Activated naive CD4-positive, alpha-beta T cell treated with anti-CD3 and anti-CD28 coated beads, Interleukin-2, amount 50 U/mL, for 24 hours (primary cell): Measurements from ENCODE around the gene PKN2.
"Not testable (repeated sequence)": the region's sequence is repeated elsewhere in the genome, so short reads cannot be mapped to it uniquely, and the experiment has no call there.

ENCODE experiments used
- H3K27ac Mint-ChIP-seq: one replicate; pipeline ENCODE4 v1.8.0; 2021; ENCODE audit warnings: mild to moderate bottlenecking, mixed read lengths
- H3K27me3 Mint-ChIP-seq: one replicate; pipeline ENCODE4 v1.8.0; 2021; ENCODE audit warnings: mixed read lengths
- H3K36me3 Mint-ChIP-seq: one replicate; pipeline ENCODE4 v1.8.0; 2021; ENCODE audit warnings: mixed read lengths
- H3K4me1 Mint-ChIP-seq: one replicate; pipeline ENCODE4 v1.8.0; 2021; ENCODE audit warnings: mixed read lengths
- H3K4me3 Mint-ChIP-seq: one replicate; pipeline ENCODE4 v1.8.0; 2021; ENCODE audit warnings: mild to moderate bottlenecking, mixed read lengths
- H3K9me3 Mint-ChIP-seq: one replicate; pipeline ENCODE4 v1.8.0; 2021; ENCODE audit warnings: mixed read lengths

PKN2 gene

DNA sequence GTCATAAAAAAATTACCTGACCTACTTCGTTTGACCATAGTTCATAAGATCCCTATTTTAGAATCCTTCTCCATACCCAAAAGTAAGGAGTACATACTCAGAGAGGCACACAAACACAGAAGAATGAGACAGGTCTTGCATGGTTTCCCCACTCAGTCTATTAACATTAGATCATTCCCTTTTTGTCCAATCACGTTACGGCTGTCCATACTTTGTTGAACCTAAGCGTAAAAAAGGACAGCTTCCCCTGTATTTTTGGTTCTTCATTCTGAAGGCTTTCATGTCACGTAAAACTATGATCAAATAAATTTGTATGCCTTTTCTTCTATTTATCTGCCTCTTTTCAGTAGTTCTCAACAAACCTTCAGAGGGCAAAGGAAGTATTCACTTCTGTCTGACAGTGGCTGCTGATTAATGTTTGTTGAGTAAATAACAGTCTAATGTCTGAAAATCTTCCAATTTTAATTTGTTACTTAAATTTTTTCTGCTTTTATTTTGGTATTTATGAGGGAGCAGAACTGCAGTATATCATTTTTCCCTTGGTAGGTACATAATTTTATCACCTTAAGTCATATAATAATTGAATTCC lies 16.4 kb downstream of the PKN2 start:
- Mint-ChIP-seq H3K4me1 (peaks cover 65% of the 10 kb centered on the region), H3K9me3 (no peaks in the 10 kb centered on the region), H3K27me3 (no peaks in the 10 kb centered on the region), H3K4me3 (no peak overlapping the region), H3K36me3 (peaks cover 30% of the 10 kb centered on the region), H3K27ac (no peak overlapping the region)

- Mint-ChIP-seq H3K4me1 (peaks cover 58% of the 10 kb centered on the region), H3K36me3 (peaks cover 29% of the 10 kb centered on the region), H3K4me3 (no peak overlapping the region), H3K27ac (no peak overlapping the region), H3K9me3 (no peaks in the 10 kb centered on the region), H3K27me3 (no peaks in the 10 kb centered on the region)
These were observed 17.2 kb downstream of the PKN2 start for GRCh38 chr1:88701275-88701674.

- Mint-ChIP-seq H3K27ac (peak overlapping the region; percentile 55), H3K36me3 (peaks cover 29% of the 10 kb centered on the region), H3K4me1 (peaks cover 55% of the 10 kb centered on the region)
- H3K27me3 Mint-ChIP-seq, H3K9me3 Mint-ChIP-seq, H3K4me3 Mint-ChIP-seq: not testable (repeated sequence)
These were observed 17.7 kb downstream of the PKN2 start for GRCh38 chr1:88701793-88702192.

- peaks cover 27% of the 10 kb centered on the region for H3K4me1 Mint-ChIP-seq
- H3K27ac Mint-ChIP-seq, result no peak overlapping the region
- H3K4me3 Mint-ChIP-seq, result no peak overlapping the region
- no peaks in the 10 kb centered on the region for H3K27me3 Mint-ChIP-seq
- H3K36me3 Mint-ChIP-seq, result peaks cover 19% of the 10 kb centered on the region
- no peaks in the 10 kb centered on the region for H3K9me3 Mint-ChIP-seq
These were observed 23.9 kb downstream of the PKN2 start for GRCh38 chr1:88708011-88708410.

DNA sequence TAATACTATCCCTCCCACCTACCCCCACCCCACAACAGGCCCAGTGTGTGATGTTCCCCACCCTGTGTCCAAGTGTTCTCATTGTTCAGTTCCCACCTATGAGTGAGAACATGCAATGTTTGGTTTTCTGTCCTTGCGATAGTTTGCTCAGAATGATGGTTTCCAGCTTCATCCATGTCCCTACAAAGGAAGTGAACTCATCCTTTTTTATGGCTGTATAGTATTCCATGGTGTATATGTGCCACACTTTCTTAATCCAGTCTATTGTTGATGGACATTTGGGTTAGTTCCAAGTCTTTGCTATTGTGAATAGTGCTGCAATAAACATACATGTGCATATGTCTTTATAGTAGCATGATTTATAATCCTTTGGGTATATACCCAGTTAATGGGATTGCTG lies 28.8 kb downstream of the PKN2 start:
- peaks cover 36% of the 10 kb centered on the region for H3K36me3 Mint-ChIP-seq

DNA sequence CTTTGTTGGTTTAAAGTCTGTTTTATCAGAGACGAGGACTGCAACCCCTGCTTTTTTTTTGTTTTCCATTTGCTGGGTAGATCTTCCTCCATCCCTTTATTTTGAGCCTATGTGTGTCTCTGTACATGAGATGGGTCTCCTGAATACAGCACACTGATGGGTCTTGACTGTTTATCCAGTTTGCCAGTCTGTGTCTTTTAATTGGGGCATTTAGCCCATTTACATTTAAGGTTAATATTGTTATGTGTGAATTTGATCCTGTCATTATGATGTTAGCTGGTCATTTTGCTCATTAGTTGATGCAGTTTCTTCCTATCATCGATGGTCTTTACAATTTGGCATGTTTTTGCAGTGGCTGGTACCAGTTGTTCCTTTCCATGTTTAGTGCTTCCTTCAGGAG lies 32.5 kb downstream of the PKN2 start:
- Mint-ChIP-seq H3K4me1 (peaks cover 62% of the 10 kb centered on the region), H3K36me3 (peaks cover 33% of the 10 kb centered on the region)
- H3K27me3 Mint-ChIP-seq, H3K4me3 Mint-ChIP-seq, H3K9me3 Mint-ChIP-seq, H3K27ac Mint-ChIP-seq: not testable (repeated sequence)

More for the DNA sequence above, 28.8 kb downstream of the PKN2 start:
- not testable (repeated sequence) for H3K27ac Mint-ChIP-seq, H3K9me3 Mint-ChIP-seq, H3K4me3 Mint-ChIP-seq, H3K27me3 Mint-ChIP-seq
- H3K4me1 Mint-ChIP-seq, result peaks cover 46% of the 10 kb centered on the region

DNA sequence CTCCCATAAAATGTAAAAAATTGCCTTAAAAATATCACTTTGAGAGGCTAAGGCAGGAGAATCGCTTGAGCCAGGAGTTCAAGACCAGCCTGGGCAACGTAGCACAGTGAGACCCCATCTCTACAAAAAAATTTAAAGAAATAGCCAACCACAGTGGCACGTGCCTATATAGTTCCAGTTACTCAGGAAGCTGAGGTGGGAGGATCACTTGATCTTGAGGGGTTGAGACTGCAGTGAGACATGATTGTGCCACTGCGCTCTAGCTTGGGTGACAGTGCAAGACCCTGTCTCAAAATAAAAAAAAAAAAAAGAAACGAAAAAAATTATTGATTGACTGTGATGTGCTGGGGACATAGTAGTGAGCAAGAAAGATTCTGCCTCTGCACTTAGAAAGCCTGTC lies 38.4 kb downstream of the PKN2 start:
- Mint-ChIP-seq H3K36me3 (peaks cover 14% of the 10 kb centered on the region), H3K27ac (peak overlapping the region; percentile 36), H3K4me3 (no peak overlapping the region), H3K4me1 (peaks cover 72% of the 10 kb centered on the region), H3K27me3 (no peaks in the 10 kb centered on the region), H3K9me3 (no peaks in the 10 kb centered on the region)

DNA sequence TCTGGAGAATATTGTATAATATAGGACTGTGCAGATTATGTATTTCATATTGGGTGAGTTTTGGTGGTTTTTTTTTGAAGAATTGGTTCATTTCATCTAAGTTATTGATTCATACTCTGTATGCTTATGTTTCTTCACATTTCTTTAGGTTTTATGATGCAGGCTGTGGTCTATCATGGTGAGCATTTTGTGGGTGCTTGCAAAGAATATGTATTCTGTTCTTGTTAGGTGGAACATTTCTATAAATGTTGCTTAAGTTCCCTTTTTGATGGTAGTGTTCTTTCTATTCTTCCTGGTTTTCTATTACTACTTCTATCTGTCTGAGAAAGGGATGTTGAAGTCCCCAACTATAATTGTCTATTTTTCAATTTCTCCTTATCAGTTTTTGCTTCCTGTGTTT lies 42.6 kb downstream of the PKN2 start:
- H3K27me3 Mint-ChIP-seq, result no peaks in the 10 kb centered on the region
- peaks cover 20% of the 10 kb centered on the region for H3K36me3 Mint-ChIP-seq
- no peaks in the 10 kb centered on the region for H3K9me3 Mint-ChIP-seq
- no peak overlapping the region for H3K4me3 Mint-ChIP-seq
- peaks cover 72% of the 10 kb centered on the region for H3K4me1 Mint-ChIP-seq
- peak overlapping the region; percentile 60 for H3K27ac Mint-ChIP-seq

- Mint-ChIP-seq H3K36me3 (peaks cover 22% of the 10 kb centered on the region), H3K27me3 (no peaks in the 10 kb centered on the region), H3K4me3 (no peak overlapping the region), H3K27ac (no peak overlapping the region), H3K9me3 (no peaks in the 10 kb centered on the region), H3K4me1 (peaks cover 69% of the 10 kb centered on the region)
These were observed 43.1 kb downstream of the PKN2 start for GRCh38 chr1:88727205-88727604.

DNA sequence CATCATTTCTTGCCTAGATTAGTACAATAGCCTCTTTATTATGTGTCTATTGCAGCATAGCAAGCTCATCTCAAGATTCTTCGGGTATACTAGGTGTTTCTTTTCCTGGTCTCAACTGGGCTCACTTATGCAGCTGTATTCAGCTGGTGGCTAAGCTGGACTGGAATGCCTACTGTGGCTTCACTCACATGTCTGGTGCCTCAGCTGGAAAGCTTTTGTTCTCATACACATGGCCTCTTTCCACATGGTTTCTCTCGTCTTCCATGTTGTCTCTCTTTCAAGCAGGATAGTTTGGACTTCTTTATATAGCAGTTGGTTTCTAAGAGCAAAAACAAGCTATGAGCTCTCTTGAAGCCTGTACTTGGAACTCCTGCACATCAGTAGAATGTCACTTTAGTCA lies 45.2 kb downstream of the PKN2 start:
- no peak overlapping the region for H3K27ac Mint-ChIP-seq
- H3K4me3 Mint-ChIP-seq, result no peak overlapping the region
- H3K27me3 Mint-ChIP-seq, result no peaks in the 10 kb centered on the region
- peaks cover 59% of the 10 kb centered on the region for H3K4me1 Mint-ChIP-seq
- H3K36me3 Mint-ChIP-seq, result peaks cover 28% of the 10 kb centered on the region
- H3K9me3 Mint-ChIP-seq, result peaks cover 9% of the 10 kb centered on the region

DNA sequence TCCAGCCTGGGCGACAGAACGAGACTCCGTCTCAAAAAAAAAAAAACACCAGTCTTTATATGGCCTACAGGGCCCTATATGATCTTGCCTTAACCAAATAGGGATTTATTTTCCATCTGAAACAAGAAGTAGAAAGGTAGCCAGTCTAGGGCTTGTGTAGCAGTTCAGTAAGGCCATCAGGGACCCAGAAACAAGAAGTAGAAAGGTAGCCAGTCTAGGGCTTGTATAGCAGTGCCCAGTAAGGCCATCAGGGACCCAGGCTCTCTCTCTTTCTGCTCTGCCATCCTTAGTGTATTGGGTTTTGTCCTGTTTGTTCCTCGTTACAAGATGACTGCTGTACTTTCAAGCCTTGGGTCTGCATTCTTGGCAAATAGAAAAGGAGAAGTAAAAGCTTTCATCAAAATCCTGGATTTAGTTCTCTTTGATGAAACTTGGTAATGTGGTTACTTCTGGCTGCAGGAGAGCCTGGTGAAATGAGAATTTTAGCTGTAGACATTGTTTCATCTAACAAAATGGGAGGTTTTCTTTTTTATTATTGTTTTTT lies 46.1 kb downstream of the PKN2 start:
- Mint-ChIP-seq H3K9me3 (peaks cover 14% of the 10 kb centered on the region), H3K27ac (no peak overlapping the region), H3K4me3 (no peak overlapping the region), H3K36me3 (peaks cover 34% of the 10 kb centered on the region), H3K4me1 (peaks cover 58% of the 10 kb centered on the region), H3K27me3 (no peaks in the 10 kb centered on the region)

- Mint-ChIP-seq H3K27me3 (no peaks in the 10 kb centered on the region), H3K4me3 (no peak overlapping the region), H3K4me1 (peaks cover 55% of the 10 kb centered on the region), H3K27ac (peak overlapping the region; percentile 57), H3K36me3 (peaks cover 38% of the 10 kb centered on the region), H3K9me3 (peaks cover 20% of the 10 kb centered on the region)
These were observed 46.9 kb downstream of the PKN2 start for GRCh38 chr1:88730995-88731394.

DNA sequence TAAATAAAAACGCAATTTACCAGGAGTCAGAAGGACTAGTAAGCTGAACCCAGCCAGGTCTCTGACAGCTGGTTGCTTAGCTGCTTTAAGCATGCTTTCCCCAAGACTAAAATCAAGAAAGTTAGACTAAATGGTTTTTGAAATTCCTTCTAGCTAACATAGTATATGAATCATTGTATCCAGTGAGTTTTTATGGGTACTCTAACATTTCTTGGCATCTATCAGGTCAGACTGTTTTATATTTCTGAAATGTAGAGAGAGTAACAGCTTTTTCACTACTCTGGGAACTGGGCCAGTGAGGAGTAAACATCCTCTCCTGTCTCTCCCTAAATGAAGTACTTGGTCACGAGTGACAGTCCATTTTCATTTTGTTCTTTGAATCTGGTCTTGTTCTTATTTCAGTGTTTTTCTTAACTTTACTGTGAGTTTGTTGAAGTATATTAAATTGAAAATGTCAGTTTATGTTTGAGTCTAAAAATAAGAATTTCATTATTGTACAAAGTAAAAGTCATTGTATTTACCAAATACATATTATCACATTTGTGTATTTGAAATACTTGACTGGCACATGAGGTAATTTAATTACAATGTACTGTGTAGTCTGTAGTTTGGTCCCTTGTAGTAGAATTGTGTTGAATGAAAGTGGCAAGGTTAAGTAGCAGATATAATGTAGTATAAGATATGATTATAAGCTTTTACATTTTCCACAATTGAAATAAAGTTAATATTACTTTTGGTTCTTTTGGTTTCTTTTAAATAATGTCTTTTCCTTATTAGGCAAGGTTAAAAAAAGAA lies 47.6 kb downstream of the PKN2 start:
- Mint-ChIP-seq H3K27ac (no peak overlapping the region), H3K4me1 (peaks cover 49% of the 10 kb centered on the region), H3K9me3 (peaks cover 21% of the 10 kb centered on the region), H3K4me3 (no peak overlapping the region), H3K27me3 (no peaks in the 10 kb centered on the region), H3K36me3 (peaks cover 40% of the 10 kb centered on the region)

DNA sequence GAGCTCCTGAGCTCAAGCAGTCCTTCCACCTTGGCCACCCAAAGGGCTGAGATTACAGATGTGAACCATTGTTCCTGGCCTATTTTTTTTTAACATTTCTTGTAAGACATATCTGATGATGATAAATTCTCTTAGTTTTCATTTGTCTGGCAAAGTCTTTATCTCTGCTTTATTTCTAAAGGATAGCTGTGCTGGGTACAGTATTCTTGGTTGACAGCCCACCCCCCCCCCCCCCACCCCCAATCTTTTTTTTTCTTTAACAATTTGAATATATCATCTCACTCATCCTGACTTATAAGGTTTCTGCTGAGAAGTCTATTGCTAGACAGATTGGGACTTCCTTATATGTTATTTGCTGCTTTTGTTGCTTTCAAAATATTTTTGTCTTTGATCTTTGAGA lies 51.3 kb downstream of the PKN2 start:
- H3K27me3 Mint-ChIP-seq, result no peaks in the 10 kb centered on the region
- peaks cover 43% of the 10 kb centered on the region for H3K4me1 Mint-ChIP-seq
- peaks cover 36% of the 10 kb centered on the region for H3K36me3 Mint-ChIP-seq
- peaks cover 21% of the 10 kb centered on the region for H3K9me3 Mint-ChIP-seq
- H3K4me3 Mint-ChIP-seq, result no peak overlapping the region
- H3K27ac Mint-ChIP-seq, result no peak overlapping the region

- peaks cover 21% of the 10 kb centered on the region for H3K9me3 Mint-ChIP-seq
- H3K4me3 Mint-ChIP-seq, result no peak overlapping the region
- H3K36me3 Mint-ChIP-seq, result peaks cover 38% of the 10 kb centered on the region
- H3K4me1 Mint-ChIP-seq, result peaks cover 40% of the 10 kb centered on the region
- H3K27ac Mint-ChIP-seq, result no peak overlapping the region
- H3K27me3 Mint-ChIP-seq, result no peaks in the 10 kb centered on the region
These were observed 51.8 kb downstream of the PKN2 start for GRCh38 chr1:88735909-88736308.

GRCh38 chr1:88736633-88737248 lies 52.7 kb downstream of the PKN2 start:
- Mint-ChIP-seq H3K27me3 (no peaks in the 10 kb centered on the region), H3K36me3 (peaks cover 35% of the 10 kb centered on the region), H3K4me3 (no peak overlapping the region), H3K27ac (no peak overlapping the region), H3K4me1 (peaks cover 34% of the 10 kb centered on the region), H3K9me3 (peaks cover 21% of the 10 kb centered on the region)
